ENCODE measurements around the gene PRKCZ. TPM values are rescaled to one million over a fixed set of nuclear protein-coding genes. Genes with fewer than 3 reads are reported as not detected.

Gene PRKCZ
- total RNA-seq, 1 donor = 4.6 TPM

DNA sequence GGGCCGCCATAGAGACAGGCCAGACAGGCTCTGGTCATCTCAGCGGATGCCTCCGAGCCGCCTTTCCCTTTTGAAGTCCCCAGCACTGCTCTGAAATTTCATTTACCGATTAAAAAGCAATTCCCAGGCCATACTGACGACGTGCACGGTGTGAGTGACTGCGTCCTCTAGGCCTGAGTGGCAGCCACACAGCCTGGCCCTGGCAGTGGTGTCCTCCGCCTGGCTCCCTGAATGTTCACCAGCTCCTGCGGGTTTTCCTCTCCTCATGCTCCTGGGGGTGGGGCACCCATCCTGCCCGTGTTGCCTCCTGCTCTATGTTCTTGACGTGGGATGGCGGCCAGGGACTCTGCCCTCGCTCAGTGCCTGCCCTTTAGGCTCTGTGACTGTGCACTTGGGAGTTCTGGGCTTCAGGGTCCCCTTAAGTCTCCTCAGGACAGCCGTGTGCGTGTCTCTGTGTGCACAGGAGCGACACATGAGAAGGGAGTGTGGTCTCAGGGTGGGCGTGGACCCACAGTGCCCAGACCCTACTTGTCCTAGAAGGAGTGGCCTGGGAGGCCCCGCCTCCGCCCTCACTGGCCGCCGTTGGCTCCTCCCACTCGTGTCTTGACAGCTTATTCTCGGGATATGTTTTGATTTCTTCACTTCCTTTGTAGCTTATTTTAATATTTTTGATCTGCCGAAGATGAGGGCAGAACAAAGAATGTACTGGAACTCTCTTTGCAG, 181.5 kb downstream of the PRKCZ start:
- Histone ChIP-seq H3K4me1 (ENCODE audit: insufficient read depth, low read length) (peaks cover 81% of the 10 kb centered on the region), H3K27me3 (ENCODE audit: insufficient read depth, low read length) (no peaks in the 10 kb centered on the region), H3K4me3 (ENCODE audit: low read length) (peak overlapping the region; percentile 57), H3K9me3 (ENCODE audit: low read depth, low read length) (no peaks in the 10 kb centered on the region)

DNA sequence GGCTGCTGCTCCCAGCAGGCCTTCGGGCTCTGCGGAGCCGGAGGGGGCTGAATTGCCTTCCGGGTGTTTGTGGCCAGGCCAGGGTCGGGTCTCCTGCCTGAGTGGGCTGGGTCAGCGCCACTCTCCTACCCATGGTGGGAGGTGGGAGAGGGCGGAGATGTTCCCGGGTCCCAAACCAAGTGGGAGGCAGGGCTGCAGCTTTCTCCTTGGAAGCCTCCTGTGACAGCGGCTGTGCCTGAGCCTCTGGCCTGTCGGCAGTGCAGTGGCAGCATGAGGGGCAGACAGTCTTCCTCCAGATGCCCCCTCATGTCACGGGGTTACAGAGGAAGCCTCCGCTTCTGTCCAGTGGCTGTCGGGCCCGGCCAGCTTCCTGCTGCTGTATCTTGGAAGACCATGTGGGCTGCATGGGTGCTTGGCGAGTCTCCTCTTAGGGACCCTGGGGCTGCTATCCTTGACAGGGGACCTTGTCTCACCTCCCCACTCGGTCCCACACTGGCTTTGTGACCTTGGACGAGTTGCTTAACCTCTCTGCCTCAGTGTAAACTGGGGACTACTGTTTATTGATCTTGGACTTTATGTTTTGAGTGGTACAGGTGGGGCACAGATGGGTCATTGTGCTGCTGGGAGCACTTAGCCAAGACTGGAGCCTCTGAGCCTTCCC, 182.2 kb downstream of the PRKCZ start:
- H3K27me3 ChIP-seq (ENCODE audit: insufficient read depth, low read length) = no peaks in the 10 kb centered on the region
- peaks cover 85% of the 10 kb centered on the region for H3K4me1 ChIP-seq (ENCODE audit: insufficient read depth, low read length)
- no peaks in the 10 kb centered on the region for H3K9me3 ChIP-seq (ENCODE audit: low read depth, low read length)
- peak overlapping the region; percentile 57 for H3K4me3 ChIP-seq (ENCODE audit: low read length)

DNA sequence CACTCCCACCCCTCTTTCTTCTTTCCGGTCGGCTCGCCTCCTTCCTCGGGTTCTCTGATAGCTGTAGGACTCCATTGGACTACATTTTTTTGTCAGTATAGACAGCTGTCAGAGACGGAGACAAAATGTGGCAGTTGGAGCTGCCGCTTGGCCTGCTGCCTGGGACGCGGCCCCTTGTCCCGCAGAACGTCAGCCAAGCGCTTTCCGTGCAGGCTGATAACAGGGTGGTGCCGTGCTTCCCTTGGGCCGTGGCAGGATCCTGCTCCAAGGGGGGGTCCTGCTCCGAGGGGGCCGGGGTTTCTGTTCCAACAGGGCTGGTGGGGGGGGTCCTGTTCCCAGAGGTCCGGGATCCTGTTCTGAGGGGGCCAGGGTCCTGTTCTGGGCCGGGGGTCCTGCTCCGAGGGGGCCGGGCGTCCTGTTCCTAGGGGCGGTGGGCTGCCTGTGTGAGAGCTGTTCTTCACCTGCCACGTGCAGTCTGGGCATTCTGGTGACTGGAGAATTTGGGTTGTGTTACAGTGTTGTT, 182.8 kb downstream of the PRKCZ start:
- Histone ChIP-seq H3K4me3 (ENCODE audit: low read length) (peak overlapping the region; percentile 57), H3K27me3 (ENCODE audit: insufficient read depth, low read length) (no peaks in the 10 kb centered on the region), H3K4me1 (ENCODE audit: insufficient read depth, low read length) (peaks cover 91% of the 10 kb centered on the region), H3K9me3 (ENCODE audit: low read depth, low read length) (no peaks in the 10 kb centered on the region)

DNA sequence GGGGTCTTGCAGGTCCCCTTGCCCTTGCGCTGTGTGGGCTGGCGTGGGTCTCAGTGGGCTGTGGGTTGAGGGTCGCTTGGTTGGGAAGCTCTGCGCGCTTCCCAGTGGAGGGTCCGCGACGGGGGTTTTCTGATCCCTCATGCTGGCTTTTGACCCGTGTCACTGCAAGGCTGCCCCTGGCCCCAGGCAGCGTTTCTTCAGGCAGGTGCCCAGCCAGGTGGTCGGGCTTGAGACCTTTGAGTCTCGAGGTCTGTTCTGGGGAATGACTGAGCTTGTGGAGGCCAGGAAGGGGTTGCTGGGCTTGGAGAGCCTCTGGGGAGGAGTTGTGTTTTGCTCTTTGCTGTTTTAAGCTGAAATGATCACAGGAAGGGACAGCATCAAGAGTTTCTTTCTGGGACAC, 183.3 kb downstream of the PRKCZ start:
- Histone ChIP-seq H3K4me1 (ENCODE audit: insufficient read depth, low read length) (peaks cover 96% of the 10 kb centered on the region), H3K27me3 (ENCODE audit: insufficient read depth, low read length) (no peaks in the 10 kb centered on the region), H3K4me3 (ENCODE audit: low read length) (peak overlapping the region; percentile 23), H3K9me3 (ENCODE audit: low read depth, low read length) (no peaks in the 10 kb centered on the region)

DNA sequence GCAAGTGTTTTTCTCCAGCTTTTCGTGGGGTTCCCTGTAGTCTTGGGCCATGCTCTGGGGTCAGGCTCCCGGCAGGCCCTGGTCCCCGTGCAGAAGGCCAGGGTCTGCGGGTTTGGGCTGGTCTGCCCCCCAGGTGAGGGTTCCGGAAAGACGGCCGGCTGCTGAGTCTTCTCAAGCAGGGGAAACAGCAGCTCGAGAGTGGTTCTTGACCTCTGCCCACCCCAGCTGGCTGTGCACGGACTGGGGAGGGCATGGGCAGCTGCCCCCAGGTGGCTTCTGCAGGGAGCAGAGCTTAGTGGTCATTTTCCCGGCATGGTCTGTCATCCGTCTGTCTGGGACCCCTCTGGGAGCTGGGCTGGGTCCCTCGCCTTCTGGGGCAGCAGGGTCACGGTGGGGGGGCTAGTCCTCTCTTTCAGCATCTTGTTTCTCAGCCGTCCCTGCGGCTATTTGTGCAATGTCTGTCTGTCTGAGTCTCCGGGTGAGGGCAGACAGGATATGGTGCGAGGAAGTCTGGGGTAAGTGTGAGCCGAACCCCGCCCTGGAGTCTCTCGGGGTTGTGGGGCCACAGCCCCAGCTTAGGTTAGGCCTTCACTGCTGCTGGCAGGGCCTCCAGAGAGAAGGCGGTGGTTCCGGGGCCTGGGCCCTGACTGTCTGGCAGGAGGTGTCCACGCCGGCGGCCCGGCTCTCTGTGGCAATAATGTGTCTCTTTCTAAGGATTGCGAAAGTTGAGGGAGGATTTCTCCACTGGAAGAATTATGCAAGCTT, 184.0 kb downstream of the PRKCZ start:
- Histone ChIP-seq H3K27me3 (ENCODE audit: insufficient read depth, low read length) (no peaks in the 10 kb centered on the region), H3K4me3 (ENCODE audit: low read length) (peak overlapping the region; percentile 23), H3K4me1 (ENCODE audit: insufficient read depth, low read length) (peaks cover 99% of the 10 kb centered on the region)

DNA sequence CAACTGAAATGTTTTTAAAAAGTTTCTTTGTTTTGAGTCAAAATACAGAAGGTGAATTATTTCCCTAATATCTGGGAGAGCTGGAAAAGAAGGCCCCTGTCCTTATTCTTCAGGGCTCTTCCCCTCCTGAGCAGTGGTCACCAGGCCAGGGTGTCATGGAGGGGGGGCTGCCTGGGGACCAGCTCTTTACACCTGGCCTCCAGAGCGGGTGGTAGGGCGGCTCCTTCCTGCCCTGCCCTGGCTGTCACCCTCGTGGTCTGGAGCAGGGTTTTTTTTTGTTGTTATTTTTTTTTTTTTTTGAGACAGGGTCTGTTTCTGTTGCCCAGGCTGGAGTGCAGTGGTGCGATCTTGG, 184.5 kb downstream of the PRKCZ start:
- peak overlapping the region; percentile 23 for H3K4me3 ChIP-seq (ENCODE audit: low read length)
- no peaks in the 10 kb centered on the region for H3K27me3 ChIP-seq (ENCODE audit: insufficient read depth, low read length)

More for the DNA sequence above, 184.0 kb downstream of the PRKCZ start:
- H3K9me3 ChIP-seq (ENCODE audit: low read depth, low read length) = no peaks in the 10 kb centered on the region

More for the DNA sequence above, 184.5 kb downstream of the PRKCZ start:
- Histone ChIP-seq H3K4me1 (ENCODE audit: insufficient read depth, low read length) (peaks cover 99% of the 10 kb centered on the region), H3K9me3 (ENCODE audit: low read depth, low read length) (no peaks in the 10 kb centered on the region)

Other genes starting within 250 kb of the PRKCZ start
- gene GNB1, start 159.3 kb upstream of the PRKCZ start, total RNA-seq = 101 TPM
- gene CALML6, start 135.2 kb upstream of the PRKCZ start, total RNA-seq = not detected
- gene TMEM52, start 131.1 kb upstream of the PRKCZ start, total RNA-seq = 0.31 TPM
- gene CFAP74, start 46.6 kb upstream of the PRKCZ start, total RNA-seq = under 0.01 TPM
- not detected for gene GABRD, start 31.1 kb upstream of the PRKCZ start, total RNA-seq
- 11.0 TPM for gene FAAP20, start 144.4 kb downstream of the PRKCZ start, total RNA-seq
- 47.5 TPM for gene SKI, start 177.9 kb downstream of the PRKCZ start, total RNA-seq

All from mononuclear cell (primary cell).